Psoas muscle (tissue), 8 donors: ENCODE measurements around the gene MGLL. TPM values are rescaled to one million over a fixed set of nuclear protein-coding genes. Genes with fewer than 3 reads are reported as not detected.
A peak's percentile ranks its signal among the peaks of the same experiment; 100 is the strongest.

Experiments
- ATAC-seq, 4 donors: fragments of 200-7000 bp; cut with Tn5 transposase; one replicate each; pipeline ENCODE4 v1.9.1; 2020; ENCODE audit warnings: moderate library complexity in 3 of 4, mild to moderate bottlenecking in 2 of 4
- DNase-seq, 2 donors: peaks; one replicate each; pipeline ENCODE4 v3.0.0-alpha.2; 2020
- H3K27ac ChIP-seq: fragments of 200-600 bp; one replicate; pipeline ENCODE4 v1.8.0; 2022
- H3K27me3 ChIP-seq, 3 donors: fragments of 200-600 bp in 1 of 3; one replicate each; pipeline versions ENCODE4 v1.6.1 to v1.8.0; 2013 to 2022; ENCODE audit warnings: low read length in 2 of 3, mild to moderate bottlenecking in 2 of 3, moderate library complexity in 1 of 3; ENCODE audit not compliant: insufficient read depth in 3 of 3
- H3K36me3 ChIP-seq, 2 donors: fragments of 200-600 bp in 1 of 2; one replicate each; pipeline versions ENCODE4 v1.6.1 to v1.8.0; 2013 to 2022; ENCODE audit warnings: low read depth in 1 of 2, mild to moderate bottlenecking in 1 of 2, moderate library complexity in 1 of 2; ENCODE audit not compliant: insufficient read depth in 1 of 2
- H3K4me1 ChIP-seq: fragments of 200-600 bp; one replicate; pipeline ENCODE4 v1.8.0; 2022
- H3K4me3 ChIP-seq: fragments of 200-600 bp; one replicate; pipeline ENCODE4 v1.8.0; 2022; ENCODE audit warnings: mild to moderate bottlenecking
- H3K9me3 ChIP-seq: fragments of 200-600 bp; one replicate; pipeline ENCODE4 v1.8.0; 2022
- CTCF ChIP-seq: fragments of 200-600 bp; IDR thresholded peaks from one replicate; pipeline ENCODE4 v1.8.0; 2022; ENCODE audit warnings: antibody characterized with exemption
- WGBS, 3 donors: extraction: QIAGEN DNeasy Blood & Tissue Kit; methylation state at CpG; one replicate each; pipeline versions ENCODE4 v1.1.6 to v1.1.7; 2013; 5-methylcytosine and 5-hydroxymethylcytosine counted together
- intact Hi-C, 2 donors: fragments of 100-400 bp; cut with DNase I; formaldehyde crosslinking; loops; one replicate each; pipeline versions ENCODE4 v1.11.0 to v1.14.2; 2022
- polyA plus RNA-seq, 3 donors: library from polyadenylated mRNA; stranded (reverse); fragments of 200-250 nt; gene quantifications; one replicate each; pipeline ENCODE4 v1.2.3, GENCODE V29; 2013
- total RNA-seq, 4 donors: library from RNA; stranded (reverse); fragmentation: NEBNext Ultra II Directional in 2 of 4; extraction: Animal tissue kit (Norgen Biotek cat#: 25700) in 2 of 4; gene quantifications; one replicate each; pipeline versions ENCODE4 v1.2.1 to v1.2.4, GENCODE V29; 2021 to 2023
- donor health status: healthy with polysubstance abuse.
- donor health status: DM: no; HTN: no; CAD: no; lungs with moderate emphysema.
- donor health status: Bipolar disorder and iron deficiency.
- donor health status: healthy.
- donor health status: DM: yes; HTN: yes; CAD: no.
- donor health status: DM: no; HTN: no; CAD: no.
- donor health status: DM: no; HTN: no; CAD: no.
- donor health status: DM: yes; HTN: yes; CAD: no.

The MGLL gene
- total and polyA plus RNA-seq, 7 donors, result 32.8 to 85.6 (median 63.0) TPM

DNA sequence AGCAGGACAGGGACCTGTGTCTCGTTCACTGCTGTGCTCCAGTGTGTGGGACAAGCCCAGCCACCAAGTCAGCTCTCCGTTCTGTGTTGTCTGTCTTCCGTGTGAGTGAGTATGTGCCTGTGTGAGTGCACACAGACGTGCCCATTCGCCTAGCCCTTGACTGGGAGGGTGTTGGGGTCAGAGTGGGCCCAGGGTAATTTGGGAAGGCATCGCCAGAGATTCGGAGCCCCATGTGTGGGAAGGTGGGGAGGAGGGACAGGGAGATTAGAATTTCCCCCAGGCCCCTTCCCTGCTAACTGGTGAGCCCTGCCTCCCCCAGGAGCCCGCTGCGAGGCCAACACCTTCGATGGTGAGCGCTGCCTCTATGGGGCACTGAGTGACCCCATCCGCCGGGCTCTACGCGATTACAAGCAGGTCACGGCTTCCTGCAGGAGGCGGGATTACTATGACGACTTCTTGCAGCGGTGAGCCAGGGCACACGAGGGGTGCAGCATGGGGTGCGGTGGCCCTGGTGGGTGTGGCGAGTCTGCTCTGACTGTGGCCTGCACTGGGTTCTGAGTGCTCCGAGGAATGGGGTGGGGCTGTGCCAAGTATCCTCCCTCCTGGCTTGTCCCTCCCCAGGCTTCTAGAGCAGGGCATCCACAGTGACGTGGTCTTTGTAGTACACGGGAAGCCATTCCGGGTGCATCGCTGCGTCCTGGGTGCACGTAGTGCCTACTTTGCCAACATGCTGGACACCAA lies 146.5 kb downstream of the MGLL start:
- no peak overlapping the region for H3K4me3 ChIP-seq
- H3K27ac ChIP-seq, result no peak overlapping the region
- peak in 1 of 2 donors; percentile 50 for DNase-seq
- peaks cover 21% of the 10 kb centered on the region for H3K4me1 ChIP-seq
- 83 to 87% (median 84%) methylated on average over 29 of the region's 29 CpGs for WGBS, 3 donors
- ATAC-seq, result no peak
- intact Hi-C loops, result no loop called here
- H3K27me3 ChIP-seq, result no peaks in the 10 kb centered on the region
- peaks cover 0 to 50% of the 10 kb centered on the region in 2 donors for H3K36me3 ChIP-seq
- TF ChIP-seq CTCF, result no peak
- H3K9me3 ChIP-seq, result no peaks in the 10 kb centered on the region

DNA sequence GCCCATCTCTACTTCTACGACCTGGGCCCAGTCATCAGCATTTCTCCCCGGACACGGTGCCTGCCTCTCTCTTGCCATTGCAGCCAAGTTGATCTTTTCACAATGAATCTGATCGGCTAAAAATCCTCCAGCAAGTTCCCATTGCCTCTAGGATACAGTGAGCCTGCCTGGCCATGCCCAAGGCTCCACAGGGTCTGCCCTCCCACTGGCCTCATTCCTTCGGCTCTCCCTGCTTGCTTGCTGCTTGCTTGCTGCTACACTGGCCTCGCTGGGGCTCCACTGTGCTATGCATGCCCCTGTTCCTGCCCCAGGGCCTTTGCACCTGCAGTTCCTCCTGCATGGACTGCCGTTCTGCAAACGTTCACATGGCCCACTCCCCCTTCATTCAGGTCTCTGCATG lies 147.5 kb downstream of the MGLL start:
- Histone ChIP-seq H3K4me1 (peaks cover 21% of the 10 kb centered on the region), H3K4me3 (no peak overlapping the region), H3K27ac (no peak overlapping the region), H3K9me3 (no peaks in the 10 kb centered on the region), H3K27me3 (no peaks in the 10 kb centered on the region), H3K36me3 (peaks cover 0 to 40% of the 10 kb centered on the region in 2 donors)
- DNase-seq (no peak), ATAC-seq (no peak)
- intact Hi-C loops, result loop anchor here in 1 of 2 donors (5.0 kb wide), 1 partner anchor 148 kb away; the partner anchor contains the start of gene MGLL
- TF ChIP-seq CTCF, result no peak
- WGBS, 3 donors, result 82 to 87% (median 85%) methylated on average over 8 of the region's 8 CpGs

DNA sequence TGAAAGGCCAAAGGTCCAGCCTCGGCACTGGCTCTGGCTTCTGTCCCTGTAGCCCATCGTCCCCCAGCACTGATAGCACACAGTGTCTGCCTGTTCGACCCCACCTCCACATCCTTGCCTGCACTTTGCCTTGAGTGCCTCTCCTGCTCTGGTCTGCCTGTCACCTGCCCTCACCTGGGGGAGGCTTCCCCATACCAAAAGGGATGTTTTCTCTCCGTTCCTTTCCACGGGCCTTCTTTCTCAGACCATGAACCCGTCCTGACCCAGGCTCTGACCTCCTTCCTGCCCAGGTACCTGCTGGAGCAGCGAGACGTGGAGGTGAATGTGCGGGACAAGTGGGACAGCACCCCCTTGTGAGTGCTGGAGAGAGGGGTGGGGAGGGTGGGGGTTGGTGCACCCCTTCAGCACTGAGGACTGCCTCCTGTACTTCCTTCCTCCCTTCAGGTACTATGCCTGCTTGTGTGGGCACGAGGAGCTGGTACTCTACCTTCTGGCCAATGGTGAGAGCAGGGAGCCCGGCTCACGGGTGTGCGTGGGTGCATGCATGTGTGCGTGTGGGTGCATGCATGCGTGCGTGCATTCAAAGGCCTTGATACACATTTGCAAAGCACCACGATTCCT lies 148.1 kb downstream of the MGLL start:
- intact Hi-C loops, result loop anchor here in 1 of 2 donors (5.0 kb wide), 1 partner anchor 148 kb away; the partner anchor contains the start of gene MGLL
- Histone ChIP-seq H3K4me3 (peak overlapping the region; percentile 98), H3K27me3 (no peaks in the 10 kb centered on the region), H3K9me3 (no peaks in the 10 kb centered on the region), H3K27ac (no peak overlapping the region), H3K4me1 (peaks cover 21% of the 10 kb centered on the region), H3K36me3 (peaks cover 0 to 38% of the 10 kb centered on the region in 2 donors)
- DNase-seq, result peak in 1 of 2 donors; percentile 51
- ATAC-seq, result no peak
- TF ChIP-seq CTCF, result no peak
- 81 to 83% (median 82%) methylated on average over 17 of the region's 17 CpGs for WGBS, 3 donors

DNA sequence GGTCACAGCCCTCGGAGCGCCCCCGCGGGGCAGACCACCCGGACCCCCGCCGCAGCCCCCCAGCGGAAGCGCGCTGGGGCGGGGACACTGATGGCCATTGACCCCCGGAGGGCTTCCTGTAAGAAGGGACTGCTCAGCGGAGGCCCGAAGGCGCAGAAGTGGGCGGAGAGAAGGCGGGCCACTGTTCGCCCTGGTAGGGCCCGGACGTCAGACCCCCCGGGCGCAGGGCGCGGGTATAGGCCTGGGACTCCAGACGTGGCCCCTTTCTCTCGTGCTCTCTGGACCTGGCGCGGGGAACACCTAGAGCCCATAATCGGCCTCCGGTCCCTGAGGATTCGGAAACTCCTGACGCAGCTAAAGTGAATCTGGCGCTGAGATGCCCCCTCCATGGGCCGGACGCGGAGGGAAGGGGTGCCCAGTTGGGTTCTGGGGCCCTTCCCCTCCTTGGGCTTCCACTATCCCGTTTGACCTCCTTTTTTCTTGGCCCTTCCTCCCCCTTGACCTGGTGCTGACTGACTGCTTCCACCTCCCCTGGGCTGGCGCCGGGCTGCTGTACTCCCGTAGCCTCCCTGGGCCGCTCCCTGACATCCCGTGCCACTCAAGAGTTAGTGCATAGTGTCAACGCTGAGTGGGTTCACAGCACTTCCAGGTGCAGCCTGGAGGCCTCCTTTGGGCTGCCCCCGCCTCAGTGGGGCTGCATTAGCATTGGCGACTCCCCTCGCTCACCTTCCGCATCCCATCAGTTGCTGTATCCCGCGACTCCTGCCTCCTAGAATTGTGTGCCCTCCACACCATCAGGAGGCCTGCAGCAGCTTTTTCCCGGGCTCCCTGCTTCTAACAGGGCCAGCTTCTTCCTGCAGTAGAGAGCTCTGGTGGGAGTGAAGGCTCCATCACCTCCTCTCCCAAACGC lies 148.9 kb downstream of the MGLL start:
- intact Hi-C loops, result loop anchor here in 1 of 2 donors (5.0 kb wide), 1 partner anchor 149 kb away; the partner anchor contains the start of gene MGLL
- H3K4me3 ChIP-seq, result peak overlapping the region; percentile 98
- peaks cover 16% of the 10 kb centered on the region for H3K4me1 ChIP-seq
- ATAC-seq (peak; percentile 20 to 59 (median 47)), DNase-seq (peak; percentile 64 to 77)
- H3K36me3 ChIP-seq, result peaks cover 0 to 31% of the 10 kb centered on the region in 2 donors
- WGBS, 3 donors, result 8 to 13% (median 12%) methylated on average over 44 to 51 of the region's 51 CpGs
- H3K9me3 ChIP-seq, result no peaks in the 10 kb centered on the region
- peak overlapping the region; percentile 99 for H3K27ac ChIP-seq
- no peak for TF ChIP-seq CTCF
- no peaks in the 10 kb centered on the region for H3K27me3 ChIP-seq
